BLaER1 (cell line): ENCODE results near the gene PLEKHB2.
"Not testable (repeated sequence)": the region's sequence is repeated elsewhere in the genome, so short reads cannot be mapped to it uniquely, and the experiment has no call there.

Experiments used
- H3K27ac ChIP-seq: shearing (Covaris generic); formaldehyde crosslinking; 2 replicates; pipeline ENCODE4 v1.8.1; 2022
- H3K27me3 ChIP-seq: shearing (Covaris generic); formaldehyde crosslinking; 2 replicates; pipeline ENCODE4 v1.8.1; 2022
- H3K36me3 ChIP-seq: shearing (Covaris generic); formaldehyde crosslinking; 2 replicates; pipeline ENCODE4 v1.8.1; 2022
- H3K4me1 ChIP-seq: shearing (Covaris generic); formaldehyde crosslinking; 2 replicates; pipeline ENCODE4 v1.8.1; 2022
- H3K4me2 ChIP-seq: shearing (Covaris generic); formaldehyde crosslinking; 2 replicates; pipeline ENCODE4 v1.8.1; 2022
- H3K4me3 ChIP-seq: shearing (Covaris generic); formaldehyde crosslinking; 2 replicates; pipeline ENCODE4 v1.8.1; 2022
- H3K9ac ChIP-seq: shearing (Covaris generic); formaldehyde crosslinking; 2 replicates; pipeline ENCODE4 v1.8.1; 2022
- H3K9me3 ChIP-seq: shearing (Covaris generic); formaldehyde crosslinking; 2 replicates; pipeline ENCODE4 v1.8.1; 2022
- H4K20me1 ChIP-seq: shearing (Covaris generic); formaldehyde crosslinking; 2 replicates; pipeline ENCODE4 v1.8.1; 2022
- Cebpa-rat ChIP-seq: shearing (Covaris generic); IDR thresholded peaks from 2 replicates; pipeline ENCODE4 v1.8.1; 2022

The PLEKHB2 gene

GRCh38 chr2:131143803-131144202 is 38.7 kb downstream of the PLEKHB2 start:
- Histone ChIP-seq H3K9me3 (no peaks in the 10 kb centered on the region), H3K4me2 (no peak overlapping the region), H3K9ac (no peak overlapping the region), H3K4me1 (peaks cover 20% of the 10 kb centered on the region), H3K4me3 (no peak overlapping the region), H3K27ac (no peak overlapping the region), H3K27me3 (no peaks in the 10 kb centered on the region), H3K36me3 (peaks cover 99% of the 10 kb centered on the region), H4K20me1 (peaks cover 76% of the 10 kb centered on the region)
- no peak for TF ChIP-seq Cebpa-rat

DNA sequence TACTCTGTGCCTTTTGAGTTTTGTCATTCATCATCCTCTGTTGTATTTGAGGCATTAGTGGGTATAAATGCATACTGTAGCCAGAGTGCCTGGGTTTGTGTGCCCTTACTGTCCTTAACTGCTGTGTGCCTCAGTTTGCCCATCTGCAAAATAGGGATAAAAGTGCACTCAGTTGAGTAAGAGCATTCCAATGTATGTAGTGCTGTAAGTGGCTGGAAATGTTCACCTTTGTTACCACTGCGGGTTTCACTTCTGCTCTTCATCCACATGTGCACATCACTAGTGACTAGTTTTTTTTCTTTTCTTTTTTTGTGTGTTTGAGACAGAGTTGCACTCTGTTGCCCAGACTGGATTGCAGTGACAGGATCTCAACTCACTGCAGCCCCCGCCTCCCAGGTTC is 39.9 kb downstream of the PLEKHB2 start:
- no peak for TF ChIP-seq Cebpa-rat

GRCh38 chr2:131146231-131146630 is 41.1 kb downstream of the PLEKHB2 start:
- Histone ChIP-seq H3K9ac (no peak overlapping the region), H3K27me3 (no peaks in the 10 kb centered on the region), H3K36me3 (peaks cover 99% of the 10 kb centered on the region), H4K20me1 (peaks cover 67% of the 10 kb centered on the region), H3K27ac (no peak overlapping the region), H3K9me3 (no peaks in the 10 kb centered on the region), H3K4me1 (peaks cover 20% of the 10 kb centered on the region), H3K4me2 (peak overlapping the region; percentile 17; the same call in 1 of the 2 replicates), H3K4me3 (no peak overlapping the region)
- TF ChIP-seq Cebpa-rat, result no peak

More for the DNA sequence above, 39.9 kb downstream of the PLEKHB2 start:
- Histone ChIP-seq H3K4me3 (no peak overlapping the region), H3K9me3 (no peaks in the 10 kb centered on the region), H3K4me2 (peak overlapping the region; percentile 16; the same call in 1 of the 2 replicates), H3K27me3 (no peaks in the 10 kb centered on the region), H4K20me1 (peaks cover 71% of the 10 kb centered on the region), H3K36me3 (peaks cover 99% of the 10 kb centered on the region), H3K4me1 (peaks cover 20% of the 10 kb centered on the region), H3K9ac (no peak overlapping the region), H3K27ac (no peak overlapping the region)

- TF ChIP-seq Cebpa-rat, result no peak
- H3K4me3 ChIP-seq, result no peak overlapping the region
- peaks cover 20% of the 10 kb centered on the region for H3K4me1 ChIP-seq
- peaks cover 97% of the 10 kb centered on the region for H3K36me3 ChIP-seq
- H3K27ac ChIP-seq, result no peak overlapping the region
- no peak overlapping the region for H3K9ac ChIP-seq
- no peaks in the 10 kb centered on the region for H3K27me3 ChIP-seq
- H3K9me3 ChIP-seq, result no peaks in the 10 kb centered on the region
- H4K20me1 ChIP-seq, result peaks cover 71% of the 10 kb centered on the region
- H3K4me2 ChIP-seq, result no peak overlapping the region
These were observed 41.6 kb downstream of the PLEKHB2 start for GRCh38 chr2:131146749-131147148.

GRCh38 chr2:131148426-131148825 is 43.3 kb downstream of the PLEKHB2 start:
- Histone ChIP-seq H3K4me1 (peaks cover 20% of the 10 kb centered on the region), H3K9ac (no peak overlapping the region), H3K9me3 (no peaks in the 10 kb centered on the region), H4K20me1 (peaks cover 62% of the 10 kb centered on the region), H3K36me3 (peaks cover 82% of the 10 kb centered on the region), H3K27ac (no peak overlapping the region), H3K4me2 (no peak overlapping the region), H3K4me3 (no peak overlapping the region), H3K27me3 (no peaks in the 10 kb centered on the region)
- TF ChIP-seq Cebpa-rat, result no peak

GRCh38 chr2:131150109-131150508 is 45.0 kb downstream of the PLEKHB2 start:
- Histone ChIP-seq H3K4me1 (peaks cover 15% of the 10 kb centered on the region), H3K36me3 (peaks cover 65% of the 10 kb centered on the region), H4K20me1 (peaks cover 45% of the 10 kb centered on the region)
- not testable (repeated sequence) for H3K9me3 ChIP-seq, H3K27me3 ChIP-seq, H3K4me3 ChIP-seq, H3K4me2 ChIP-seq, H3K27ac ChIP-seq, H3K9ac ChIP-seq

DNA sequence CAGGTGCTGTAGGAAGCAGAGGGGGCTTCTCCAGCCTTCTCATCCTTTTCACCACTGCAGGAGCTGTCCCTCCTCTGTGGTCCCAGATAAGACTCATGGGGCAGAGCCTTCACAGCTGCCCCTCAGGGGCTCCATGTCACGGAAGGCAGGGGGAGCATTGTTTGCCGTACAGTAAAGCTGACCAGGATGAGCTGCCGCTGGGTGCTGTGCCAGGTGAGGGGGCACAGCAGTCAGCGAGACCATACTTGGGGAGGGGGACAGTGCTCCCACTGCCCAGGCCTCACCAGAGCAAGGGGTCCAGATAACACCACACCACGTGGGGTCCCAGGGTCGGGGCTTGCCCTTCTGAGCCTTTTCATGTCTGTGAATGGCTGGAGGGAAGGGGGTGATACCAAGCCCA is 46.3 kb downstream of the PLEKHB2 start:
- Histone ChIP-seq H3K9ac (no peak overlapping the region), H3K36me3 (peaks cover 52% of the 10 kb centered on the region), H4K20me1 (peaks cover 32% of the 10 kb centered on the region), H3K4me3 (no peak overlapping the region), H3K4me1 (peaks cover 9% of the 10 kb centered on the region), H3K4me2 (no peak overlapping the region), H3K27ac (no peak overlapping the region), H3K9me3 (no peaks in the 10 kb centered on the region), H3K27me3 (no peaks in the 10 kb centered on the region)
- no peak for TF ChIP-seq Cebpa-rat

GRCh38 chr2:131152074-131152473 is 46.9 kb downstream of the PLEKHB2 start:
- Histone ChIP-seq H3K4me1 (peaks cover 14% of the 10 kb centered on the region), H3K27ac (no peak overlapping the region), H3K27me3 (no peaks in the 10 kb centered on the region), H3K4me3 (no peak overlapping the region), H3K9ac (no peak overlapping the region), H3K9me3 (no peaks in the 10 kb centered on the region), H3K36me3 (peaks cover 45% of the 10 kb centered on the region), H4K20me1 (peaks cover 25% of the 10 kb centered on the region), H3K4me2 (no peak overlapping the region)
- TF ChIP-seq Cebpa-rat, result no peak

- H3K9ac ChIP-seq, result no peak overlapping the region
- H3K27me3 ChIP-seq, result no peaks in the 10 kb centered on the region
- H3K36me3 ChIP-seq, result peaks cover 31% of the 10 kb centered on the region
- TF ChIP-seq Cebpa-rat, result no peak
- H3K9me3 ChIP-seq, result no peaks in the 10 kb centered on the region
- no peak overlapping the region for H3K4me3 ChIP-seq
- peaks cover 17% of the 10 kb centered on the region; the same call in 1 of the 2 replicates for H4K20me1 ChIP-seq
- H3K4me1 ChIP-seq, result peaks cover 20% of the 10 kb centered on the region
- H3K27ac ChIP-seq, result no peak overlapping the region
- H3K4me2 ChIP-seq, result no peak overlapping the region
These were observed 48.4 kb downstream of the PLEKHB2 start for GRCh38 chr2:131153529-131153928.

DNA sequence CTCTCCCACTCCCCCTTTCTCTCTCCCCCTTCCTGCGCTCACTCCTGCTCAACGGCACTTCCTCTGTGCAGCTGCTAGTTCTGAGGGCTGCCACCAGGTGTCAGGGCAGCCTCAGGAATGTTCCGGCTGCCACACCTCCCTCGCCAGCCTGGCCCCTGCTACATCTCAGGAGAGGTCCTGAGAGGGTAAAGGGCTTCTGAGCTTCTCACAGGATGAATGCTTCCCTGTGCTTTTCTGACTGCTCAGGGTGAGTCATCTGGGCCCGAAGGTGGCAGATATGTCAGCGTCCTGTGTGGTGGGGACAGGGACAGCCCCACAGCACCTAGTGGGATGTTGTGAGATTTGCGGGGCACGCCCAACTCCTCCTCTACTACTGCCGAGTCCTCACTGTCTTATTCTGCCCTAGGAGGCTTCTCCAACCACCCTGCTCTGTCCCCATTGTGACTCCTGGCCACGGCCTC is 49.0 kb downstream of the PLEKHB2 start:
- Histone ChIP-seq H3K4me1 (peaks cover 20% of the 10 kb centered on the region), H3K27me3 (no peaks in the 10 kb centered on the region), H3K9me3 (no peaks in the 10 kb centered on the region), H3K4me2 (no peak overlapping the region), H3K36me3 (peaks cover 25% of the 10 kb centered on the region), H3K4me3 (no peak overlapping the region), H3K27ac (no peak overlapping the region), H3K9ac (no peak overlapping the region), H4K20me1 (0 out of 2 replicates have a peak, but pooled peaks cover 12% of the 10 kb centered on the region)
- TF ChIP-seq Cebpa-rat, result no peak

DNA sequence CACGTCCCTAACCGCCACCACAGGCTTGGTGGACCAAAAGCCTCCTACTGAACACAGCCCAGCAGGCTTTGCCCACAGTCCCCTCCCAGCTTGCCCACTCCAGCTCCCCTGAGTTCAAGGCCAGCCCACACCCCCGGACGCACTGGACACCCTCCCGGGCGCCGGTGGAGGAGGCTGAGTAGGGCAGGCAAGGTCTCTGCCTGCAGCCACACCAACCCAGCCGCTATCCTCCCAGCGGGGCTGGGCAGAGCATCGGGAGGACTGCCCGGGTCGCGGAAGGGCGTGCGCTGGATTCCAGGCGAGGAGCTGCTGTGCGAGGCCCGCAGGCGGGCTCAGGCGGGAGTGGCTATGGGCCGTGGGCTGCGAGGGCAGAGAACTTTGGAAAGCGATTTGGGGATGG is 49.5 kb downstream of the PLEKHB2 start:
- Histone ChIP-seq H3K27me3 (no peaks in the 10 kb centered on the region), H3K4me3 (no peak overlapping the region), H3K9ac (no peak overlapping the region), H3K9me3 (no peaks in the 10 kb centered on the region), H3K27ac (no peak overlapping the region), H3K4me2 (no peak overlapping the region), H3K4me1 (peaks cover 20% of the 10 kb centered on the region), H3K36me3 (peaks cover 20% of the 10 kb centered on the region), H4K20me1 (0 out of 2 replicates have a peak, but pooled peaks cover 7% of the 10 kb centered on the region)
- no peak for TF ChIP-seq Cebpa-rat
